HTERT RPE-1 (cell line): Measurements from ENCODE around the gene ILF3.

Experiments used
- in situ Hi-C: fragments of 300-500 bp; cut with MboI; formaldehyde crosslinking; loops from 4 replicates; pipeline ENCODE4 v1.14.3; 2020; ENCODE audit warnings: low sequenced_read_pairs

Gene ILF3

GRCh38 chr19:10694706-10695307 is 40.7 kb downstream of the ILF3 start:
- in situ Hi-C loops: no loop called here

DNA sequence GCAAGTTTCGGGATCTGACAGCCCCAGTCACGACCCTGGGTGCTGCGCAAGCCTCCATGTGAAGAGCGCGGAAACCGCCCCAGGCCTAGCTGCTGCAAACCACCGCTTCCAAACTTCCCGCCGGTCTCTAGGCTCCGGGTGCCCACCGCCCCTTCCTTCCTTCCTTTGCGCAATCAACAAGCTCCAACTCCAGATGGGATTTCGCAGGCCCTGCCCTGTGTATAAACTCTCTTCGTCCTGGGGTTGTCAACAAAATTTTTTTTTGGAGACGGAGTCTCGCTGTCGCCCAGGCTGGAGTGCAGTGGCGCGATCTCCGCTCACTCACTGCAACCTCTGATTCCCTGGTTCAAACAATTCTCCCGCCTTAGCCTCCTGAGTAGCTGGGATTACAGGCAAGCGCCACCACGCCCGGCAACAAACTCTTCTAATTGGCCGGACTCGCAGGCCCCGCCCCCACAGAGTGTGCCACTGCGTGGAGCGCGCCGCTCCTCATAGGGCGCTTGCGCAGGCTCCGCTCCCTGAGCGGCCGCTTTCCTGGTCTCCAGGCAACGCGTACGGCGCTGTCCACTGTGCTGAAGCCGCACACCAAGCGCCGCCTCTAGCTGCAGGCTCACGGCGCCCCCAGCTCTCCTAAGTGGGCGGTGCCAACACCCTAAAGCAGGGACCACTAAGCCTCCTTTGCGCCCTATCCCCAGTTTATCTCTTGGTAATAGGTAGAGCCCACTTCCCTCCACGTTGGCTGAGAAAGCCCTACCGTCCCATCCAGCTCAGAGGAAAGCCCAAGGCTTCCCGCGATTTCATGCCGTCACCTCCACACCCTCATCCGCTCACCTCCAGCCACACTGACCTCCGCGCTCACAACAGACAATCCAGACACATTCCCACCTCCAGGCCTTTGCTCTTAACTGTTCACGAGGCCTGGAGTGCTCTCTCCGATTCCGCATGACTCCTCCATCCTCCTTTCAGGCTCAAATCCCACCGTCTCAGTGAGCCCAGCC is 41.6 kb downstream of the ILF3 start:
- in situ Hi-C loops: no loop called here

DNA sequence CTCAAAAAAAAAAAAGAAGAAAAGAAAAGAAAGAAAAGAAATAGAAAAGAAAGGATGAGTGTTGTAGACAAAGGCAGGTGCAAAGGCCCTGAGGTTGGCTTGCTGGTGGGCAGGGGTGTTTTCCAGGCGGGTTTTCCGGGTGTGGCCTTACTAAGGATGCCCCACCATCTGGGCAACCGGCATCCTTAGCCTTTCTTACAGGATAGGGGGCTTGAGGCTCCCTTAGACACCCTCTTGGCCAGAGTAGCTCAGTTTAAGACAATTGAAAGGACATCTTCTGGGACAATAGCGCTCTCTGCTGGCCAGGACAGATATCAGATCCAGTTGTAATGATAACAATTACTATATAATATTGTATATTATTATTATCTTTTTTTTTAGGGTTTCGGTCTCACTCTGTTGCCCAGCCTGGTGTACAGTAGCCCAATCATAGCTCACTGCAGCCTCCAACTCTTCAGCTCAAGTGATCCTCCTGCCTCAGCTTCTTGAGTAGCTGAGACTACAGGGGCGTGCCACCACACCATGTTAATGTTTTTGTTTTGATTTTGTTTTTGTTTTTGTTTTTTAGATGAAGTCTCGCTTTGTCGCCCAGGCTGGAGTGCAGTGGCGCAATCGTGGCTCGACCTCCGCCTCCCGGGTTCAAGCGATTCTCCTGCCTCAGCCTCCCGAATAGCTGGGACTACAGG is 45.6 kb downstream of the ILF3 start:
- in situ Hi-C loops: no loop called here

DNA sequence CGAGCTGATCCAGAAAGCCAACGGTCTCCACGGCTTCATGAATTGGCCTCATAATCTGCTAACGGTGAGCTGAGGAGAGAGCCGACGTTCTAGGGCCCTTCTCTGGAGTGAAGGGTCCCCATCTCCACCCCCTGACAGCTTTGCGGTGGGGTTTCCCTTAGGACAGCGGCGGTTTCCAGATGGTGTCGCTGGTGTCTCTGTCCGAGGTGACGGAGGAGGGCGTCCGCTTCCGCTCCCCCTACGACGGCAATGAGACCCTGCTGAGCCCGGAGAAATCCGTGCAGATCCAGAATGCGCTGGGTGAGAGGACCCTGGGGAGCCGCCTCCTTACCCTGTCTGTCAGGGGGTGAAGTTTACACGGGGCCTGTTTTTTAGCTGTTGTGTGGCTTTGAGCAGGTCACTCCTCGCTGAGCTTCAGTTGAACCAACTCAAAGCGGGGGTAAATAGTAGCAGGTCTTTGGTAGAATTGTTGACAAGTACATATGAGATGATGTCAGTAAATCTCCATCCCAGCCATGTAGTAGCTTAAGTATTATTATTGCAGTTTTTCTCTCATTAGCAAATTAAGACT is 47.9 kb downstream of the ILF3 start:
- in situ Hi-C loops: no loop called here

DNA sequence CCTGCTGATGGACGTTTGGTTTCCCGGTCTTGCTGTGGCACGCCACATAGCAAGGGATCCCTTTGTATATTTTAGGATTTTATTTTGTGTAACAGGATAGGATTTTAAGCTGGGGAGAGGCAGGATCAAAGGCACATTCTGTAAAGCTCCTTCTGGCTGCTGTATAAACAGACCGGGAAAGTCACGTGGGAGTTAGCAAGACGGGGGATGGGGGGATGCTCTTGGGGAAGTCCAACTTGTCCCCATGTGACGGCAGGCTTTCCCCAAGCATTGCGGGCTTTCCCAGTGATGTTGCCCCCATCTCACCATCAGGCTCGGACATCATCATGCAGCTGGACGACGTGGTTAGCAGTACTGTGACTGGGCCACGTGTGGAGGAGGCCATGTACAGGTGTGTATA is 52.8 kb downstream of the ILF3 start:
- in situ Hi-C loops: no loop called here

GRCh38 chr19:10707440-10707839 is 53.3 kb downstream of the ILF3 start:
- in situ Hi-C loops: no loop called here

- in situ Hi-C loops: no loop called here
These were observed 54.1 kb downstream of the ILF3 start for GRCh38 chr19:10708291-10708690.

DNA sequence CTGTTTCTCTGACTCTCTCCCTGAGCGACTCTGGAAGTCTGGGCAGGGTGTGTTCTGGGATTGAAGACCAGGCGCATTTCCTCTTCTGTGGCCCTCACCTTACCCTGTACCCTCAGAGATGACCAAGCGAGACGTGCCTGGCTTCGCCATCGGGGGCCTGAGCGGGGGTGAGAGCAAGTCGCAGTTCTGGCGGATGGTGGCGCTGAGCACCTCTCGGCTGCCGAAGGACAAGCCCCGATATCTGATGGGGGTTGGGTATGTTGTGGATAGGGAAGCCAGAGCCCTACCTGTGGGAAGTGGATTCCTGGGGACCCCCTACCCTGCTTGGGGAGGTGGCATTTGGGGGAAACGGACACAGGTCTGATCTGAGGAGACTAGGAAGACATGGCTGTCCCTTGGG is 57.9 kb downstream of the ILF3 start:
- in situ Hi-C loops: no loop called here

DNA sequence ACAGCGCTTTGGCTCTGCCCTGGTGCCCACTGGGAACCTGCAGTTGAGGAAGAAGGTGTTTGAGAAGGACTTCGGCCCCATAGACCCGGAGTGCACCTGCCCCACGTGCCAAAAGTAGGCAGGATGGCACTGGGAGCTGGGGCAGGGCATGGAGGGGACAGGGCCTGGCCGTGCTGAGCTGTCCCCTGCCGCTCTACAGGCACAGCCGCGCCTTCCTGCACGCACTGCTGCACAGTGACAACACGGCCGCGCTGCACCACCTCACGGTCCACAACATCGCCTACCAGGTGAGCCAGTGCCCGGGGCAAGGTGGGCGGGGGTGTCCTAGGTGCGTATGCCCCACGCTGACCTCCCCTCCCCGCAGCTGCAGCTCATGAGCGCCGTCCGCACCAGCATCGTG is 58.6 kb downstream of the ILF3 start:
- in situ Hi-C loops: no loop called here

GRCh38 chr19:10713317-10713716 is 59.2 kb downstream of the ILF3 start:
- in situ Hi-C loops: no loop called here

DNA sequence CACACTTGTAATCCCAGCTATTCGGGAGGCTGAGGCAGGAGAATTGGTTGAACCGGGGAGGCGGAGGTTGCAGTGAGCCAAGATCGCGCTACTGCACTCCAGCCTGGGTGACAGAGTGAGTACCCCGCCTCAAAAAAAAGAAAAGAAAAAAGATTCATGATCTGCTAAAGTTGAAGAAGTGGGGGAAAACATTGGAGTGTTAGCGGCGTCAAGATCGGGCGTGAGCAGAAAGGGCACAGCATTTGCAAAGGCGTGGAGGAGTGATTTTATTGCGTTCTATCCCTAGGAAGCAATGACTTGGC is 62.9 kb downstream of the ILF3 start:
- in situ Hi-C loops: no loop called here

- in situ Hi-C loops: no loop called here
These were observed 63.4 kb downstream of the ILF3 start, which contains the start of gene DNM2 for GRCh38 chr19:10717356-10718204. Gene DNM2 (plus strand): TSS chr19:10718079. CDS start chr19:10718243, 164 bp downstream.

- in situ Hi-C loops: no loop called here
These were observed 64.4 kb downstream of the ILF3 start for GRCh38 chr19:10718205-10719196.

GRCh38 chr19:10719466-10719961 is 65.4 kb downstream of the ILF3 start:
- in situ Hi-C loops: no loop called here

DNA sequence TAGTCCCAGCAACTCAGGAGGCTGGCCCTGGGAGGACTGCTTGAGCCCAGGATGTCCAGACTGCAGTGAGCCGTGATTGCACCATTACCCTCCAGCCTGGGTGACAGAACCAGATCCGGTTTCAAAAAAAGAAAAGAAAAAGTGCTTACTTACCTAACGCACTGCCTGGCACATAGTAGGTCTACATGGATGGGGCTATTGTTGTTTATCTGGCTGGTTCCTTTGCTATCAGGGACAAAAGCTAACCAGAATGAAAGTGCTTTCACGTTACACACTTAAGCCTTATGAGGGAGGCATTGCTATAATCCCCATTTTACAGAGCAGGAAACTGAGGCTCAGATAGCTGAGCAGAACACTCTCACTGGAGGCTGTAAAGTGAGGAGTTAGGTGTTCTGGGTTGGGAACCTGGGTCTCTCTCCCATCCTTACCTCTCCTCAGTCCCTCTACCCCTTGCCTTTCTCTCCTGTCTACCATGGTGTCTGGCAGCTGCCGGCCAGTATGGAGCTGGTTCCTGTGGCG is 66.5 kb downstream of the ILF3 start:
- in situ Hi-C loops: no loop called here

DNA sequence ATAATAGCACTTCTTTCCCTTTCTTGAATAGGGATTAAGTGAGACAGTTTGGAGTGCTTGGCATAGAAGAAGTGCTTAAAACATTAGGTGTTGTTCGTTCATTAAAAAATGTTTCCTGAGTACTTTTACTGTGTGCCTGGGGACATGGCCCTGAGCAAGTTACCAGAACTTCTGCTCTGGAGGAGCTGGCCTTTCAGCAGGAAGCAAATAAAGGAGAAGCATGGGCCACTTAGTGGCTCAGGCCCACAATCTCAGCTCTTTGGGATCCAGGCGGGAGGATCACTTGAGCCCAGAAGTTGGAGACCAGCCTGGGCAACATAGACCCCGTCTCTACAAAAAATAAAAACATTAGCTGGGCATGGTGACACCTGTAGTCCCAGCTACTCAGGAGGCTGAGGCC is 69.4 kb downstream of the ILF3 start:
- in situ Hi-C loops: no loop called here

DNA sequence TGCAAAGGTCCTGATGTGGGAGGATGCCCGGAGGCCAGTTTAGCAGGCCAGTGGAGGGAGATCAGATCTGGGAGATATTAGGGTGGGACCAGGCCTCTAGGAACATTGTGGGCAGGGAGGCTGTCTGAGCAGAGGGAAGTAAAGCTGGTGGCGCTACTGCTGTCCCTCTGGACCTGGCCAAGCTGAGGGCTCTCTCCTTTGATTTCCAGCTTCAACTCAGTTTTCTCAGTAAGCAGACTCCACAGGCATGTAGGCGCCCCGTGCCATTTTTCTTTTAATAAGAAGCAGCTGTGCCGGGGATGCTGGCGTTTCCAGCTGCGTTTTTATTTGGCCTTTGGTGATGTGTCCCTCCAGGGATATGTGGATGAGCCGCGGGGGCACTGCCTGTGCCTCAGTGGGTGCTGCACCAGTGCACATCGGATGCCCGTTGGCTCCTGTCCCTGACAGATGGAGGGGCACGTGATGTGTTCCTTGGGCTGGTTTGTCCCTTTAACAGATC is 70.5 kb downstream of the ILF3 start:
- in situ Hi-C loops: no loop called here

DNA sequence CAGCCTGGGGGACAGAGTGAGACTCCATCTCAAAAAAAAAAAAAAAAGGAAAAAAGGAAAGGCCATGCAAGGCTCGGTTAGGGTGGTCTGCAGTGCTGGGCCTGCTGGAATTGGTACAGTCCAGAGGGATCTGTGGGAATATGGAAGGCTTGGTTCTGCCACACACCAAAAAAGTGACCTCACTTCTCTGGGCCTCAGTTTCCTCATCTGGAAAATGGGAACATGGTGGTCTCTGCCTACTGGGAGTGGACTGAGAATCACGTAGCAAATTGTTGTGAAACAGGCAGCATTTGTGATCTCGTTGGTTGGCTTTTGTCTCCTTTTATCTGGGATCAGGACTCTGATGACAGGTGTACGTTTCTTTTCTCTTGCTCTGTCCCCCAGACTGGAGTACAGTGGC is 71.3 kb downstream of the ILF3 start:
- in situ Hi-C loops: no loop called here

DNA sequence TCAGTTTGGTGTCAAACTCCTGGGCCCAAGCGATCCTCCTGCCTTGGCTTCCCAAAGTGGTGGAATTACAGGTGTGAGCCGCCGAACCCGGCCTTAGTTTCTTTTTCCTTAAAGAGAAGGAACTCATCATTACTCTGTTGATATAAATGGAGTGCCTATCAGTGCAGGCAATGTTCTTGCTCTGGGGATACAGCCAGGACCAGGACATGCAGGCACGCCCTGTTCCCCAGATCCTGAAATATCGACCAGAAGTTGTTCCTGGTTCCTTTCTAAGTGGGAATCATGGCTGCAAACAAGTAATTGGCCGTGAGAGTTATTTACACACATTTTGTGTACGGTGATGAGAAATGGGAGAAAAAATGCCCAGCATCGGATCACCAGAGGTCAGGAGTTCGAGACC is 72.1 kb downstream of the ILF3 start:
- in situ Hi-C loops: no loop called here
